Liver (tissue), 9 donors: Measurements from ENCODE around the gene ZNF775. TPM values are rescaled to one million over a fixed set of nuclear protein-coding genes. Genes with fewer than 3 reads are reported as not detected.

Experiments
- DNase-seq: peaks from one replicate; pipeline ENCODE4 v3.0.0-alpha.2; 2017; ENCODE audit warnings: low spot score
- H3K27ac ChIP-seq, 2 donors: one replicate each; pipeline ENCODE4 v1.7.0; 2013; ENCODE audit warnings: inconsistent platforms in 2 of 2, low read length in 2 of 2, control low read depth in 1 of 2, low read depth in 1 of 2, mild to moderate bottlenecking in 1 of 2
- H3K27me3 ChIP-seq, 4 donors: one replicate each; pipeline versions ENCODE4 v1.6.1 to v1.7.0; 2013; ENCODE audit warnings: low read length in 3 of 4, inconsistent platforms in 1 of 4, mild to moderate bottlenecking in 1 of 4, moderate library complexity in 1 of 4; ENCODE audit not compliant: control insufficient read depth in 4 of 4, insufficient read depth in 4 of 4
- H3K36me3 ChIP-seq, 4 donors: one replicate each; pipeline versions ENCODE4 v1.6.1 to v1.7.0; 2013; ENCODE audit warnings: low read length in 3 of 4, mild to moderate bottlenecking in 3 of 4, low read depth in 1 of 4, moderate library complexity in 1 of 4; ENCODE audit not compliant: control insufficient read depth in 4 of 4, insufficient read depth in 3 of 4
- H3K4me1 ChIP-seq, 4 donors: one replicate each; pipeline versions ENCODE4 v1.6.1 to v1.7.0; 2013; ENCODE audit warnings: low read length in 3 of 4, mild to moderate bottlenecking in 3 of 4, moderate library complexity in 1 of 4; ENCODE audit not compliant: control insufficient read depth in 4 of 4, insufficient read depth in 4 of 4
- H3K4me3 ChIP-seq, 3 donors: one replicate each; pipeline versions ENCODE4 v1.6.1 to v1.7.0; 2013; ENCODE audit warnings: low read length in 3 of 3, control low read depth in 1 of 3, low read depth in 1 of 3, mild to moderate bottlenecking in 1 of 3
- H3K9ac ChIP-seq, 2 donors: one replicate each; pipeline ENCODE4 v1.7.0; 2013; ENCODE audit warnings: low read length in 2 of 2, mild to moderate bottlenecking in 2 of 2, moderate library complexity in 2 of 2, control low read depth in 1 of 2, low read depth in 1 of 2
- H3K9me3 ChIP-seq, 4 donors: one replicate each; pipeline versions ENCODE4 v1.6.1 to v1.7.0; 2013; ENCODE audit warnings: low read length in 3 of 4; ENCODE audit not compliant: control insufficient read depth in 4 of 4
- ATF3 ChIP-seq: IDR thresholded peaks from 2 replicates; pipeline ENCODE4 v1.6.1; 2016; ENCODE audit warnings: antibody characterized with exemption
- CTCF ChIP-seq: fragments of 150-350 bp; IDR thresholded peaks from 2 replicates; pipeline ENCODE4 v1.5.1; 2017; ENCODE audit warnings: improper control_type of control experiment, low read depth, low read length; ENCODE audit not compliant: missing input control
- EGR1 ChIP-seq, 2 donors: IDR thresholded peaks; 2 replicates each; pipeline ENCODE4 v1.6.1; 2016 to 2018; ENCODE audit warnings: antibody characterized with exemption in 2 of 2, low read depth in 2 of 2
- FOXA1 ChIP-seq: IDR thresholded peaks from 2 replicates; pipeline ENCODE4 v1.6.1; 2016; ENCODE audit warnings: antibody characterized with exemption
- FOXA2 ChIP-seq: IDR thresholded peaks from 2 replicates; pipeline ENCODE4 v1.6.1; 2016; ENCODE audit warnings: antibody characterized with exemption
- GABPA ChIP-seq, 2 donors: IDR thresholded peaks in 1 of 2; conservative IDR thresholded peaks in 1 of 2; 2 replicates each; pipeline ENCODE4 v1.6.1; 2016; ENCODE audit warnings: antibody characterized with exemption in 2 of 2, mild to moderate bottlenecking in 1 of 2, moderate library complexity in 1 of 2
- HNF4A ChIP-seq, 2 donors: conservative IDR thresholded peaks; 2 replicates each; pipeline ENCODE4 v1.6.1; 2016; ENCODE audit warnings: antibody characterized with exemption in 2 of 2, mild to moderate bottlenecking in 2 of 2
- HNF4G ChIP-seq: IDR thresholded peaks from 2 replicates; pipeline ENCODE4 v1.6.1; 2016; ENCODE audit warnings: antibody characterized with exemption
- NR2F2 ChIP-seq: IDR thresholded peaks from 2 replicates; pipeline ENCODE4 v1.6.1; 2016; ENCODE audit warnings: antibody characterized with exemption
- SP1 ChIP-seq: IDR thresholded peaks from 2 replicates; pipeline ENCODE4 v1.6.1; 2018; ENCODE audit warnings: antibody characterized with exemption, mild to moderate bottlenecking
- TAF1 ChIP-seq: conservative IDR thresholded peaks from 2 replicates; pipeline ENCODE4 v1.6.1; 2016; ENCODE audit warnings: antibody characterized with exemption, mild to moderate bottlenecking
- YY1 ChIP-seq: IDR thresholded peaks from 2 replicates; pipeline ENCODE4 v1.6.1; 2016; ENCODE audit warnings: antibody characterized with exemption, mild to moderate bottlenecking
- ZBTB33 ChIP-seq: IDR thresholded peaks from 2 replicates; pipeline ENCODE4 v1.6.1; 2016; ENCODE audit warnings: antibody characterized with exemption
- WGBS: extraction: QIAGEN DNeasy Blood & Tissue Kit; methylation state at CpG from one replicate; pipeline ENCODE4 v1.1.7; 2013; 5-methylcytosine and 5-hydroxymethylcytosine counted together
- polyA plus RNA-seq, 2 donors: library from polyadenylated mRNA; stranded (reverse) in 1 of 2; unstranded in 1 of 2; fragments of 200-250 nt in 1 of 2; fragments of >200 nt in 1 of 2; fragmentation: Nextera tagmentation in 1 of 2; extraction: Ambion mirVana in 1 of 2; gene quantifications; one replicate each; pipeline versions ENCODE4 v1.2.1 to v1.2.3, GENCODE V29; 2013 to 2015
- total RNA-seq, 2 donors: library from RNA; depleted of rRNA; stranded (reverse); fragments of >200 nt; gene quantifications; one replicate each; pipeline ENCODE4 v1.2.3, GENCODE V29; 2014
- donor health status: healthy.
- donor health status: healthy.
- donor health status: healthy.
- donor health status: healthy.
- donor health status: healthy.

The ZNF775 gene
- total and polyA plus RNA-seq, 4 donors: 0.08 to 3.1 (median 0.52) TPM

GRCh38 chr7:150441524-150441923, 62.4 kb downstream of the ZNF775 start:
- H3K36me3 ChIP-seq: no peaks in the 10 kb centered on the region
- H3K27me3 ChIP-seq: no peaks in the 10 kb centered on the region
- no peak overlapping the region for H3K9ac ChIP-seq
- peaks cover 0 to 4% (median 3%) of the 10 kb centered on the region in 4 donors for H3K9me3 ChIP-seq
- H3K27ac ChIP-seq: no peak overlapping the region
- no peak for DNase-seq
- H3K4me1 ChIP-seq: peaks cover 0 to 2% (median under 1%) of the 10 kb centered on the region in 4 donors
- no peak overlapping the region for H3K4me3 ChIP-seq
- TF ChIP-seq SP1 (no peak), NR2F2 (no peak), FOXA1 (no peak), FOXA2 (no peak), YY1 (no peak)

- H3K9me3 ChIP-seq: peaks cover 0 to 4% (median 3%) of the 10 kb centered on the region in 4 donors
- TF ChIP-seq HNF4A (conservative IDR thresholded peaks at IDR 0.05) (no peak), CTCF (no peak), GABPA (IDR thresholded peaks at IDR 0.05 in 1 of 2, conservative IDR thresholded peaks at IDR 0.05 in 1 of 2) (no peak), TAF1 (no peak), NR2F2 (no peak), FOXA2 (no peak), EGR1 (IDR thresholded peaks at IDR 0.05; ENCODE audit: low read depth in 2 of 2) (no peak), SP1 (no peak), FOXA1 (no peak), YY1 (no peak), ATF3 (no peak), ZBTB33 (no peak)
- peaks cover 0 to 4% (median 3%) of the 10 kb centered on the region in 4 donors for H3K4me1 ChIP-seq
- no peak for DNase-seq
- no peak overlapping the region for H3K27ac ChIP-seq
- 95% methylated on average over 20 of the region's 20 CpGs for WGBS
- H3K36me3 ChIP-seq: no peaks in the 10 kb centered on the region
- no peaks in the 10 kb centered on the region for H3K27me3 ChIP-seq
- H3K9ac ChIP-seq: no peak overlapping the region
- no peak overlapping the region for H3K4me3 ChIP-seq
Measured at GRCh38 chr7:150442811-150443210, 63.7 kb downstream of the ZNF775 start.

GRCh38 chr7:150443793-150444540, 64.8 kb downstream of the ZNF775 start:
- peaks cover 0 to 4% (median 3%) of the 10 kb centered on the region in 4 donors for H3K9me3 ChIP-seq
- DNase-seq: no peak

More at GRCh38 chr7:150443793-150444540, 64.8 kb downstream of the ZNF775 start:
- H3K36me3 ChIP-seq: no peaks in the 10 kb centered on the region
- no peak overlapping the region for H3K4me3 ChIP-seq
- TF ChIP-seq HNF4G: no peak
- no peak for TF ChIP-seq TAF1
- no peak for TF ChIP-seq CTCF
- WGBS: 88% methylated on average over 18 of the region's 18 CpGs
- no peak overlapping the region for H3K27ac ChIP-seq
- no peak overlapping the region for H3K9ac ChIP-seq
- no peaks in the 10 kb centered on the region for H3K27me3 ChIP-seq
- peaks cover 4 to 11% (median 6%) of the 10 kb centered on the region in 4 donors for H3K4me1 ChIP-seq
